ENCODE results near the gene CEP78.
"Not testable (repeated sequence)": the region's sequence is repeated elsewhere in the genome, so short reads cannot be mapped to it uniquely, and the experiment has no call there.

CEP78 gene

DNA sequence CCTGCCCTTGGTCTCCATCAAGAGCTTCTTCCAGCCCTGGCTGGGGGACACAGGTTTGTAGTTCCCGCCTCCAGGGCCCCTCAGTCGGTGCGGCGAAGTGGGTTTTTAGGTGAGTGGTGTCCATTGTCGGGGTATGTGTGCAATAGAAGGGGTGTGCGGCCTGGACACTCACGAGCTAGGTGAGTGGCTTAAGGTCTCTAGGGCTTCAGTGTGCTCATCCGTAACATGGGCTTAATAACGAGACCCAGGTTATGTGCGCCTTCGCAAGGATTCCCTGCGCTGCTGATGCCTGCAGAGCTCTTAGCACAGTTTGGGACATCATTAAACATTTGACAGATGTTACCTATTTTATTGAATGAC, 656 bp downstream of the CEP78 start:
- peak in 1 of 14 donors; percentile 62 for DNase-seq

DNA sequence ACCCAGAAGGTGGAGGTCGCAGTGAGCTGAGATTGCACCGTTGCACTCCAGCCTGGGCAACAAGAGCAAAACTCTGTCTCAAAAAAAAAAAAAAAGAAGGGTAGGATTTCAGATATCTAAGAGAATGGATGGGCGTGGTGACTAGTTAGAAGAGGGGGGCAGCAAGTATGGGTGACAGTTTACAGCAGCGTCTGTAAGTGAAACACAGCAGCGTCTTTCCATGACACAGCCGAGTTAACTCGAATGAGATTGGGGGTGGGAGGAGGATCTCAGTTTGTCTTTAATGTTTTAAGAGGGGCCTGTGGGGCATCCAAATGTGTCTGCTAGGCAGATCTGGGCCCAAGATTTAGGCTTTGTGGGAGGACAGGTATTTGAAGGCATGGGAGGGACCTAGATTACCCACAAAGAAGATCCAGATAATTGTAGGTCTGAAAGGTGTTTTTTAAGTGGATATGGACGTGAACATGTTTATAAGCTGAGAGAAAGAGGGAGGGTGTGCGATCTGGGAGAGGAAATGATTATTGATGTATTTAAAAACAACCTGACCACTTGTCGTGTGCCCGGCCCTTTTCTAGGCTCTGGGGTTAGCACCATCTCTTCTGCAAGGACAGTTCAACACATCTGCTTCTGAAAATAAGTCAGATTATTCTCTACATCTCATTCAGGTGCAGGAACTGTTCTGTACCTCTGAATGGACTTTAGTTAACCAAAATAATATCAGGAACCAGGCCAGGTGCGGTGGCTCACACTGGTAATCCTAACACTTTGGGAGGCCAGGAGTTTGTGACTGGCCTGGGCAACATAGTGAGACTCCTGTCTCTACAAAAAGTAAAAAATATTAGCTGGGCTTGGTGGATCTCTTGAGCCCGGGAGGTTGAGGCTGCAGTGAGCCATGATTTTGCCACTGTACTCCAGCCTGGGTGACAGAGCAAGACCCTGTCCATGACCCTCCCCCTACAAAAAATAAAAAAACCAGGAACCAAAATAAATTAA, 2.5 kb downstream of the CEP78 start:
- no peak for DNase-seq

DNA sequence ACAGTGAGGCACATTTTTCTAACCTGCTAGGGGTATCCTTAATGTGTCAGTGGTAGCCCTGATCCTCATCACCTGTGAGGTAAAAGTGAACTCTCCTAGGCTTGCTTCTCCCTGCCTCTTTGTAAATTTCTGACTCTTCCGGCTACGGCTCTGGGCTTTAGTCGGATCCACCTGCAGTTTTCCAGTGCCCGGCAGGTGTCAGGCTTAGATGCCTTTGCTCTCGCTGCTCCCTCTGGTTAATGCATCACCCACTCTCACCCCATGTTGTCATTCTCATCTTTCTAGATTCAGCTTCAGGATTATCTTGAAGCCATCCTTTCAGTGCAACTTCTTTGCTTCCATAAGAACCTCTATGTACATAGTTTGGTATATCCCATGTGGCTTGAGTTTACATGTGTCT, 3.6 kb downstream of the CEP78 start:
- peak in 1 of 14 donors; percentile 45 for DNase-seq

DNA sequence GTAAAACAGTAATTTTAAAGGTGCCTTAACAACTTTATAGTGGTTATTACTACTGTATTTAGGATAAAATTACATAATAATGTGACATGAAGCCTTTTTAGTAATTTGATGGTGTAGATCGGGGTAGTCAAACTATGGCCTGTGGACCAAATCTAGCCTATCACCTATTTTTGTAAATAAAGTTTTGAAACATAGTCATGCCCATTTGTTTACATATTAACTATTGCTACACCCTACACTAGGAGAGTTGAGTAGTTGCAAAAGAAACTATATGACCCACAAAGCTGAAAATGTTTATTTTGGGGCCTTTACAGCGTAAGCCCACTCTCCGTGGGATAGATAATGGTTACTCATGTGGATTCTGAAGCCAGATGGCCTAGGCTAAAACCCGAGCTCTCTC, 6.2 kb downstream of the CEP78 start:
- DNase-seq: no peak

DNA sequence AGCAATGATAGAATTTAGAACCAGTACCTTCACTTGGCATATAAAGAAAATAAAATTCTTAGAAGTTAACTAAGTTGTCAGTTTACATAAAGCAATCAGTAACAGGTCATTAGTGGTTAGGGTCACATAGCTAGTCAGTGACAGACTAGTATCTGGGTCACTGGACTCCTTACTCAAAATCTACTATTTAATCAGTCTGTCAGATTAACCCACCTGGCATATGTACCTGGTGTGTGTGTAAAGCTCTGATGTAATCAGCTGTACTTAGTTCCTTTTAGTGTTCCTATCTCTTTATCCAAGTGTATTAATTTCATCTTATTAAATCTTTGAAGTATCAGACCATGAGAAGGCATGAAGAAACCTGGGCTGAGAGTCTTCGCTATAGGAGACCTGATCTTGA, 7.3 kb downstream of the CEP78 start:
- no peak for DNase-seq

DNA sequence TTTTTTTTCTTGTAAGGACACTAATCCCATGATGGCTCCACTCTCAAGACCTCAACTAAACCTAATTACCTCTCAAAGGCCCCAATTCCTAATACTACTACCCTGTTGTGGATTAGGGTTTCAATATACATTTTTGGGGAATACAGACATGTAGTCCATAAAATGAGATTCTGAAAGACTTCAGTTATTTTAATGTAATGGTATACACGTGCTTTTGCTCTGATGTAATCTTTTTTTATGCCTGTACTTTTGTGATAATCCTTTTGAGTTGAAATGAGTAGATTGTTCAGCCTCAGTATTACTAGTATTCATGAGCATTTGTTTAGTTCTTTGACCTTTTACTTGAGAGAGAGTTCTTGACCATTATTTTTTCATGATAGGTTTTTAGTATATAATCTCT, 9.5 kb downstream of the CEP78 start:
- DNase-seq: no peak

DNA sequence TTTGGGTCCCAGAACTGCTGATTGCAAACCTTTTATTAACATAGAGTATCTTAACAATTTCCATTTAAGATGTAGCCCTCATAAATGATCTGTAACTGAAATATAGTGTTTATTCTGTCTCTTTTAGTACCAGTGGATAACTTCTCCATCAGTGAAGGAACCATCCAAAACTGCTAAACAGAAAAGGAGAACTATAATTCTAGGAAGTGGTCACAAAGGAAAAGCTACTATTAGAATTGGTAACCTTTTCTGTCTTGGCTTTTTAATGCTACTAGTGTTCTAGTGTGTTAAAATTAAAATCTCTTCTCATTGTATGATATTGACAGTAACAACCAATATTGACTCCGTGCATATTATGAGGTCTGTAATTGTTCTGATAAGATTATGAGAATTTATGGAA, 12.8 kb downstream of the CEP78 start:
- DNase-seq: no peak

DNA sequence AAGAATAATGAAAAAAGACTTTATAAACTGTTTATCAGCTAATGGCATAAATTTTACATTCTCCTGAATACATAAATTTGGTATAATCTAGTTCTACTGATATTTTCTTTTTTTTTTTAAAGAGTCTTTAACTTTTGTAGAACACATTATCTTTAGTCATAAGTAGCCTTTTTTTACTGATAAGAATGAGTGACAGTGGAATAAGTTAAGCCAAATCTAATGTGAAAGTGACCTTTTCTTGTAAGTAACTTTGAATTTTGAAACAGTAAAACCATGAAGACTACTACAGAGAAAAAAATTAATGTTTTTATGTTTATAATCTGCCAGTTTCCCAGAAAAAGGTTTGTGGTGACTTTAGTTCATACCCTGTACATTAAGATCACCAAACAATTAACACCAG, 13.7 kb downstream of the CEP78 start:
- no peak for DNase-seq

DNA sequence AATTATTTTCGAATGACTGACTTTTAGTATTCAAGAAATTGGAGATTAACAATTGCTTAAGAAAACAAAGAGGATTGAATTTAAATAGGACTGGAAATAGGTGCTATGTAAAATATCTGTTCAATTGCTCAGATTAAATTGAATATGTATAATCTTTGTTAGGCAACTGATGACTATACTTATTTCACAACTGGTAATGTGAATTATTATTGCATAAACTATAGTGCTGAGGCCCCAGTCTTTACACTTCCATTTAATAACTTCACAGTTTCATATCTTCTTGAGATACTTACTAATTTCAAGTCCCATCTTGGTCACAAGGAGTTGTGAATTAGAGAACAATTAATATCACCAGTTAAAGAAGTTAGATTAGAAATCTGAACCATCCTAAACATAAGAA, 16.7 kb downstream of the CEP78 start:
- DNase-seq: no peak

DNA sequence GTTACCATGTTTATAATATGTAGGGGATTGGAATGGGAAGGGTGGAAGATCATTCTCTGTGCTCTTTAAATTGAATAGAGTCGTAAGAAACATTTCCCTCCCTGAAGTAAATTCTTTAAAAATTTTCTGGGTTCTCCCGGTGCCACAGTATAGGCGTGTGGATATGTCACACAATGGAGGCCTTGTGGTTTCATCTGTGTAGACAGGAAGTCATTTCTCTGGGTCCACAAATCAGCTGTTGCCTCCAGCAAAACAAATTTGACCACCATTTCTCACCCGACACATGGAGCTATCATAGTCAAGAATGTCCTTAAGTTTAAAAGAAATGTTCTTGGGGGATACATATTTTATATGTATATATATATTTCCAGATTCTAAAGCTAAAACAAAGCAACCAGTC, 17.4 kb downstream of the CEP78 start:
- no peak for DNase-seq

DNA sequence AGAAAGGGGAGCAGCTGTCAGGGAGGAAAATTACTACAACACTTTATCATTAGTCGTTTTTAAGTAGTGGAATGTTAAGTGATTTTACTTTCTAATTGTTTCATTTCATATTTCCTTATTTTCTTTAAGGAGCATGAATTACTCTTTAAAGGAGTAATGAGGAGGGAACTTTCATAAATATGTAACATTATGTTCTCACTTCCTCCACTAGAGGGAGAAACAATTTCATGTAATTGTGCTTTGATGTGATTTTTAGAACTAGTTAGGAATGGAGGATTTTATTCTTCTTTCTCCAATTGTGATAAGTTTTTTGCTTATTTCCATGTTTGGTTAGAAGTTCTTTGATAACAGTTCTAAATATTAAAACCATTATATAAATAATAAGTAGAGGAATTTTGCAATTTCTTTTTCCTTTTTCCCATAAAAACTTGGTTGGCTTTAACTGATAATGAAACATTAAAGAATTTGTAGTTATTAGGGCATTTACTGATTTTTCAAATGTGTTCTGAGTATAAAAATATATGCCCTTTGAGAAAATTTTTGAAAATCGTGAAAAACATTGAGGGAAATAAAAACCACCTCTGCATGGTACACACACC, 25.6 kb downstream of the CEP78 start:
- no peak for DNase-seq

DNA sequence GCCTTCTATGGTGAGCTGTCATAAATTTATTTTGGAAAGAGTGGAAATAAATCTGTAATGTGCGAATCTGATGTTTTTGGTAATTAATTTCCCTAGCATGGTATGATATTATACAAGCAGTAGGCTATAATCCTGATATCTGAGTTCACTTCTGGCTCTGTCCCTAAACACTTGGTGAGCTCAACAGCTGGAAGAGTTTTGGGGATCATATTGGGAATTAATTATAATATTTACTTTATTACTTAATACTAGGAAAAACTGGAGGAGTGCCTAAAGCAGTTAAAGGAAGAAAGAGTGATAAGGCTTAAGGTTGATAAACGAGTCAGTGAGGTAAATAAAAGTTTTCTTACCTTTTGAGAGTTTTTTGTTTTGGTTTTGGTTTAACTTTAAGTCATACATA, 26.8 kb downstream of the CEP78 start:
- no peak for DNase-seq

DNA sequence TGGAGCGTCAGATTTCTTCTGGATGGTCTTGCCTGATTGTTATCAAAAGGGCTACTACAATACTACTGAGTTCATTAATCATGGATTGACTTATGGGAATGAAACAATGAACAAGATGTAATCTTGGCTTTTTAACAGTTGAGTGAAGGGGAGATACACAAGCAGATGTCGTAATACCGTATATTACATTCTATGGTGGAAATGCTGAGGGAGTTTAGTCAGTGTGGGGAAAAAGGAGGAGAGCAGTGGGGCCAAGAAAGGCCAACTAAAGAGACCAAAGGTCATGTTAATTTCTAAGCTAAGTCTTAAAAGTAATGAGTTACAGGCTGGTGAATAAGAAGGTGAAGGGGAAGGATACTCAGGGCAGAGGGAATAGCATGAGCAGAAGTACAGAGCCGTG, 32.0 kb downstream of the CEP78 start:
- no peak for DNase-seq

DNA sequence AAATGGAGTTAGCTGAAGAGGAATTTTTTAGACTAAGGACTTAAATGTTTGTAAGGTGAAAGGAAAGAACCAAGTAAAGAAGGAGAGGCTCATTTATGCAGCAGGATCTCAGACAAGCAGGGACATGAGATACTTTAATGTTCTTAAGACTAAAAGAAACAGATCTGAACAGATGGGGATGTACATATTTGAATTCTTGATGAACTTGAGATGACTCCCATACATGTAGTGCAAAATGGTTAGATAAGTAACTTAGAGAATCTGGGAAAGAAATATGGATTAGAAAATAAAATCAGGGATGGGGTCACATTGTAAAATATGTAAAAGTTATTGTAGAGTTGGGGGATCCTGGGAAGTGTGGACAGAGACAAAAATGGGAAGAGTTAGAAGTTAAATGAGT, 33.9 kb downstream of the CEP78 start:
- no peak for DNase-seq

DNA sequence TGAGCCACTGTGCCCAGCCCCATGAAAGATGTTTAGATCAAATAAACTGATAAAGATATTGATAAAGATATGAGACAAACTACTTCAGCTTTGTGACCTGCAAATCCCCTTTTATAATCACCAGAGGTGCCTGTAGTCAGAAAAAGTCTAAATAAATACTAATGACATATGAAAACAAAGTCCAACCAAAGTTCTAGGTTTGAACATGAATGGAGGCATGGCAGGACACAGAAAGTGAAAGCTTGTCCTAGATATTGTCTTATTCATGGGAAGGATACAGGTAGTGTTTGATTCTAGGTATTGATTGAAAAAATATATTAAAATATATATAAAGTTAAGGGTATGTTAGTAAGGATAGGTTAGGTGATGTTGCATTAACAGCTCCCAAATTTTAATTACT, 36.4 kb downstream of the CEP78 start:
- DNase-seq: no peak

DNA sequence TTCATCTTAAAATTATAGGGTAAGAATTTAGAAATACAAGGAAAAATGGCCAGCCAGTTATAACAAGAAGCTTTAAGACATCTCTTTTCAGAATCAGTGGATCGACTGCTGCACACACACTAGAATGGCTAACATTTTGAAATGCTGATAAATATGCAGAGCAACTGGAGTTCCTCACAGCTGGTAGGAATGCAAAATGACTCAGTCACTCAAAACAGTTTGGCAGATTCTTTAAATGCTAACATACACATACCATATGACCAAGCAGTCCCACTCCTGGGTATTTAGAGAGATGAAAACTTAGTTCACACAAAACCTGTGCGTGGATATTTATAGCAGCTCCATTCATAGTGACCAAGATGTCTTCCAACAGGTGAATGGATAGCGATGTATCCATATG, 37.9 kb downstream of the CEP78 start:
- no peak for DNase-seq

DNA sequence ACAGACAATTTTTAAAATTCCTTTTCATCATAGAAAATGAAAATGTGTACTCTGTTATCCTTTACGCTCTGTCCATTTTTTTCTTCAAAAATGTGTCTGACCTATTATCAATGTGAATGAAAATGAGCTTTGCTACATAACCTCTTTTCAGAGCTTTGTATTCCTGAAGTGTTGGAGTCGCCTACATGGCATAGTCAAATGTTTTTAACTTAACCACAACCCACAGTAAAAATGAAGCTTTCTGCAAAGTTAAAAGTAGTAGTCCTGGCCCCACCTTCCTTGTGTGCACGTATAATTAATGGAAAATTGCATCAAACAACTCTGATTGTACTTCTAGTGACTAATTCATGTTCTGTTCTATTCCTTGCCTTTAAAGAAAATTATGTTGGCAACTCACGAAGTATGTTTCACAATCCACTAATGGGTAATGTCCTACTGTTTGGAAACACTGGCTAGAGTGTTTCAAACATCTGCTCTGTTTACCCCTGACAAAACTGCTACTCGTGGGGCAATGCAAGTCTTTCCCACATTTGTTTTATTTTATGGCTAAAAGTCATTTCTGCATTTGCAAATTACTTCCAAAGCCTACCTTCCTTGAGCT, 42.4 kb downstream of the CEP78 start:
- no peak for DNase-seq

DNA sequence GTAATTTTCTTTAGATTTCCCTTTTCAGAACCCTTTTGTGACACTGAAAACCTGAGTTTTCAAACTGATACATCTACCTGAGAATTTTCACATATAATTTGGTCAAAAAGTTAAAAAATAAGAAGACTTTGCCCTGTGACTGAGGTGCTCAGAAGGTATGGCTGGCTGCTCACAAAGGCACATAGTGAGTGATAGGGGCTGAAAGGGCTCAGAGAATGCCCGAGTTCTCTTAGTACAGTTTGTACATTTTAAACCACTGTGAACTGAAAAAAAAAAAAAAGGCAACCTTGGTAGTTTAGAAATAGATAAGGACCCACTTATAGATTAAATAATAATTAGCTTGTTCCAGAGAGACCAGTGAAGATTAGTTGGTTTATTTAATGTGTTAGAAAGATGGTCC, 42.9 kb downstream of the CEP78 start:
- no peak for DNase-seq

DNA sequence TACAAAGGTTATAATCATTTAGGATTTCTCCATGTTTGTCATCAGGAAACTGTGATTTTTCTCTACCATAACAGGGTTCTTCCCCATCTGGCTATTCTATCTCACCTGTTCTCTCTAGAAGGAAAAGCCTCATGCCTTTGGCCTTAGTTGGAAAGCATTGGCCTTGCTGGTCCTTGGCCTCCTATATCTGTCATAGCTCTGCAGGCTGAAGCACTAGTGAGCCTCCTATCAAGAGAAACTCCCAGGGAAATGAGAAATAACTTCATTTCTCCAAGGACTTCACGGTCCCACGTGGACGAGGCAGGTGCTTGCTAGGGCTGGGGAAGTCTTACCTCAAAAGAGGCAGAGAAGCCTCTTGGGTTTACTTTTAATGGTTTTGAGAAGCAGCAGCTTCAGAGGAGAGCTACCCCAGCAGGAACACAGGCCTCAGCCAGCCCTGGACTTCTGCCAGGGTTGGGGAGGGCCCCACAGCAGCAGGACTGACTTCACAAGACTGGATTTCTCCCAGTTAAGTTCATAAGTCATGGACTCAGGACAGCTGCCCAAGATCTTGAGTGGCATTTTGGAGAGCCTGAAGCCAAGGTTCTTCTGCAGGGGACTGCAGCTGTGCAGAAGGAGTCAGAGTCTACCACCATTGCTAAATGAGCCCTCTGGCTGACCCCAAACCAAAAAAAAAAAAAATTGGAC, 45.2 kb downstream of the CEP78 start:
- peak in 10 of 14 donors; percentile 9 to 69 (median 30) for DNase-seq

DNA sequence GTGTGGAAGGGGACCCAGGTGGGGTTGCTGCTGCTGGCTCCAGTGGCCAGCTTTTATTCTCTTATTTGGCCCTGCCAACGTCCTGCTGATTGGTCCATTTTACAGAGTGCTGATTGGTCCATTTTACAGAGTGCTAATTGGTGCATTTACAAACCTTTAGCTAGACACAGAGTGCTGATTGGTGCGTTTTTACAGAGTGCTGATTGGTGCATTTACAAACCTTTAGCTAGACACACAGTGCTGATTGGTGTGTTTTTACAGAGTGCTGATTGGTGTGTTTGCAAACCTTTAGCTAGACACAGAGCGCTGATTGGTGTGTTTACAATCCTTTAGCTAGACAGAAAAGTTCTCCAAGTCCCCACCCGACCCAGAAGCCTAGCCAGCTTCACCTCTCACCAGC, 48.3 kb downstream of the CEP78 start:
- not testable (repeated sequence) for DNase-seq

DNA sequence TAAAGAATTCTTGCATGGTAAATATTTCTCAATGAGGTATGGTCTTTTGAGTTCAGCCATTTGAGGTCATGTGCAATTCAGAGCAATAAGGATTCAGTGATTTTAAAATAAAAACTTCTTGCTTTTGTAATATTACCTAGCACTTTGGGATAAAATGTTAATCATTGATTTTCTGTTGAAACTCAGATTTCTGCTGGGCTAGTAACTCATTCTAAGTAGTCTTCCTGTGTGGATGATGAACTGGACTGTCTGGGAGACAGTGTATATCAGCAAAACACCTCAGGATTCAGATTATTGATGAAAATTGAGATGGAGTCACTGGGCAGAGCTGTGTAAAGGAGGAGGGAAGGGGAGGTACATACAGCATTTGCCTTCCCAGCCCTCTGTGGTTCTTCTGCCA, 50.2 kb downstream of the CEP78 start:
- no peak for DNase-seq

DNA sequence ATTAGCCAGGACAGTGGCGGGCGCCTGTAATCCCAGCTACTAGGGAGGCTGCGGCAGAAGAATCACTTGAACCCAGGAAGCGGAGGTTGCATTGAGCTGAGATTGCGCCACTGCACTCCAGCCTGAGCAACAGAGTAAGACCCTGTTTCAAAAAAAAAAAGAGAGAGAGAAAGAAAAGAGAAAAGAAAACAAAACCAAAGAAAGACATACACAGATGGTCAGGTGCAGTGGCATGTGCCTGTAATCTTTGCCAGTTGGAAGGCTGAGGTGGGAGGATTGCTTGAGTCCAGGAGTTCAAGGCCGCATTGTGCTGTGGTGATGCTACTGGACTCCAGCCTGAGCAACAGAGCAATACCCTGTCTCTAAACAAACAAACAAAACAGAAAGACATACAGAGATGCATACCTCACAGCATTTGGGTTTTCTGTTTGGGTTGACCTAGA, 51.1 kb downstream of the CEP78 start:
- no peak for DNase-seq
